ENCODE results near the gene TRIM9.

TRIM9 gene

GRCh38 chr14:51018521-51018920 lies 76.4 kb downstream of the TRIM9 start:
- no peak for DNase-seq (ENCODE audit: extremely low spot score)
- TF ChIP-seq ELF4 (IDR thresholded peaks at IDR 0.05) (no peak), FOXM1 (IDR thresholded peaks at IDR 0.05; ENCODE audit: borderline replicate concordance) (no peak), PKNOX1 (IDR thresholded peaks at IDR 0.05) (no peak), TARDBP (IDR thresholded peaks at IDR 0.05) (no peak), L3MBTL2 (conservative IDR thresholded peaks at IDR 0.05) (no peak), BHLHE40 (IDR thresholded peaks at IDR 0.05; ENCODE audit: borderline replicate concordance) (no peak), SP1 (IDR thresholded peaks at IDR 0.05) (no peak), FOXK2 (IDR thresholded peaks at IDR 0.05) (no peak)
- CTCF ChIA-PET = no interaction called here
- POLR2A ChIA-PET = interaction anchor here (1.2 kb wide), 1 partner anchor 77 kb away, joined by 5 read pairs; the partner anchor contains the start of gene TRIM9

GRCh38 chr14:51014625-51015024 lies 80.3 kb downstream of the TRIM9 start:
- DNase-seq (ENCODE audit: extremely low spot score) = no peak
- TF ChIP-seq CTBP1 (IDR thresholded peaks at IDR 0.05; ENCODE audit: borderline replicate concordance) = no peak
- TF ChIP-seq BHLHE40 (IDR thresholded peaks at IDR 0.05; ENCODE audit: borderline replicate concordance) = no peak
- TF ChIP-seq FOXA1 (IDR thresholded peaks at IDR 0.05) = no peak
- TF ChIP-seq LEF1 (IDR thresholded peaks at IDR 0.05; ENCODE audit: borderline replicate concordance) = no peak
- TF ChIP-seq ZNF384 (IDR thresholded peaks at IDR 0.05) = no peak
- TF ChIP-seq SUZ12 (IDR thresholded peaks at IDR 0.05) = no peak
- no peak for TF ChIP-seq ELF4 (IDR thresholded peaks at IDR 0.05)
- no peak for TF ChIP-seq L3MBTL2 (conservative IDR thresholded peaks at IDR 0.05)
- no peak for TF ChIP-seq NFRKB (IDR thresholded peaks at IDR 0.05)
- no peak for TF ChIP-seq SP1 (IDR thresholded peaks at IDR 0.05)
- TF ChIP-seq FOXM1 (IDR thresholded peaks at IDR 0.05; ENCODE audit: borderline replicate concordance) = no peak
- TF ChIP-seq TARDBP (IDR thresholded peaks at IDR 0.05) = no peak
- no peak for TF ChIP-seq FOXK2 (IDR thresholded peaks at IDR 0.05)
- no peak for TF ChIP-seq ARNT (IDR thresholded peaks at IDR 0.05)
- TF ChIP-seq HDGF (IDR thresholded peaks at IDR 0.05; ENCODE audit: borderline replicate concordance) = no peak
- no peak for TF ChIP-seq PKNOX1 (IDR thresholded peaks at IDR 0.05)
- CTCF ChIA-PET = interaction anchor here (1.1 kb wide), 1 partner anchor 9 kb away, joined by 4 read pairs; no protein-coding TSS in a partner anchor
- POLR2A ChIA-PET = interaction anchor here (2.2 kb wide), 1 partner anchor 10 kb away, joined by 8 read pairs; no protein-coding TSS in a partner anchor

GRCh38 chr14:51014086-51014485 lies 80.8 kb downstream of the TRIM9 start:
- CTCF ChIA-PET = interaction anchor here (1.1 kb wide), 1 partner anchor 8 kb away, joined by 4 read pairs; no protein-coding TSS in a partner anchor
- DNase-seq (ENCODE audit: extremely low spot score) = peak; percentile 23
- POLR2A ChIA-PET = interaction anchor here (2.2 kb wide), 1 partner anchor 10 kb away, joined by 8 read pairs; no protein-coding TSS in a partner anchor
- TF ChIP-seq ZNF384 (IDR thresholded peaks at IDR 0.05) = no peak
- no peak for TF ChIP-seq FOXA1 (IDR thresholded peaks at IDR 0.05)
- no peak for TF ChIP-seq ELF4 (IDR thresholded peaks at IDR 0.05)
- no peak for TF ChIP-seq BHLHE40 (IDR thresholded peaks at IDR 0.05; ENCODE audit: borderline replicate concordance)
- no peak for TF ChIP-seq FOXM1 (IDR thresholded peaks at IDR 0.05; ENCODE audit: borderline replicate concordance)
- no peak for TF ChIP-seq TARDBP (IDR thresholded peaks at IDR 0.05)
- no peak for TF ChIP-seq CTBP1 (IDR thresholded peaks at IDR 0.05; ENCODE audit: borderline replicate concordance)
- no peak for TF ChIP-seq SP1 (IDR thresholded peaks at IDR 0.05)

GRCh38 chr14:51012055-51012454 lies 82.8 kb downstream of the TRIM9 start:
- DNase-seq (ENCODE audit: extremely low spot score) = no peak
- TF ChIP-seq TARDBP (IDR thresholded peaks at IDR 0.05) = no peak
- no peak for TF ChIP-seq LEF1 (IDR thresholded peaks at IDR 0.05; ENCODE audit: borderline replicate concordance)
- TF ChIP-seq HDGF (IDR thresholded peaks at IDR 0.05; ENCODE audit: borderline replicate concordance) = no peak
- no peak for TF ChIP-seq CTBP1 (IDR thresholded peaks at IDR 0.05; ENCODE audit: borderline replicate concordance)
- no peak for TF ChIP-seq FOXM1 (IDR thresholded peaks at IDR 0.05; ENCODE audit: borderline replicate concordance)
- TF ChIP-seq L3MBTL2 (conservative IDR thresholded peaks at IDR 0.05) = no peak
- TF ChIP-seq BHLHE40 (IDR thresholded peaks at IDR 0.05; ENCODE audit: borderline replicate concordance) = no peak
- ChIA-PET CTCF (no interaction called here), POLR2A (no interaction called here)

GRCh38 chr14:51008446-51008845 lies 86.5 kb downstream of the TRIM9 start:
- no peak for DNase-seq (ENCODE audit: extremely low spot score)
- no peak for TF ChIP-seq HDGF (IDR thresholded peaks at IDR 0.05; ENCODE audit: borderline replicate concordance)
- no peak for TF ChIP-seq ELF4 (IDR thresholded peaks at IDR 0.05)
- no peak for TF ChIP-seq NFRKB (IDR thresholded peaks at IDR 0.05)
- TF ChIP-seq L3MBTL2 (conservative IDR thresholded peaks at IDR 0.05) = no peak
- no peak for TF ChIP-seq FOXA1 (IDR thresholded peaks at IDR 0.05)
- ChIA-PET POLR2A (no interaction called here), CTCF (no interaction called here)

- ChIA-PET CTCF (no interaction called here), POLR2A (interaction anchor here (1.0 kb wide), 1 partner anchor 88 kb away, joined by 5 read pairs; the partner anchor contains the start of gene TRIM9)
- no peak for DNase-seq (ENCODE audit: extremely low spot score)
- no peak for TF ChIP-seq TARDBP (IDR thresholded peaks at IDR 0.05)
- no peak for TF ChIP-seq ZNF384 (IDR thresholded peaks at IDR 0.05)
- no peak for TF ChIP-seq CTBP1 (IDR thresholded peaks at IDR 0.05; ENCODE audit: borderline replicate concordance)
- TF ChIP-seq FOXK2 (IDR thresholded peaks at IDR 0.05) = no peak
- TF ChIP-seq SUZ12 (IDR thresholded peaks at IDR 0.05) = no peak
- no peak for TF ChIP-seq LEF1 (IDR thresholded peaks at IDR 0.05; ENCODE audit: borderline replicate concordance)
- TF ChIP-seq ARNT (IDR thresholded peaks at IDR 0.05) = no peak
- no peak for TF ChIP-seq ELF4 (IDR thresholded peaks at IDR 0.05)
- no peak for TF ChIP-seq NFRKB (IDR thresholded peaks at IDR 0.05)
- TF ChIP-seq HDGF (IDR thresholded peaks at IDR 0.05; ENCODE audit: borderline replicate concordance) = no peak
- TF ChIP-seq FOXM1 (IDR thresholded peaks at IDR 0.05; ENCODE audit: borderline replicate concordance) = no peak
- TF ChIP-seq SP1 (IDR thresholded peaks at IDR 0.05) = no peak
- TF ChIP-seq L3MBTL2 (conservative IDR thresholded peaks at IDR 0.05) = no peak
- TF ChIP-seq BHLHE40 (IDR thresholded peaks at IDR 0.05; ENCODE audit: borderline replicate concordance) = no peak
- no peak for TF ChIP-seq FOXA1 (IDR thresholded peaks at IDR 0.05)
- TF ChIP-seq PKNOX1 (IDR thresholded peaks at IDR 0.05) = no peak
Measured at GRCh38 chr14:51006781-51007211, 88.1 kb downstream of the TRIM9 start.
